Activated CD4-positive, alpha-beta T cell treated with anti-CD3 and anti-CD28 coated beads for 1 hour (primary cell): ENCODE data around the gene NCBP3.

Experiments used
- DNase-seq: peaks from one replicate; pipeline ENCODE4 v3.0.0-alpha.2; 2020

Gene NCBP3

GRCh38 chr17:3777366-3778120 lies 68.5 kb downstream of the NCBP3 start:
- no peak for DNase-seq

- DNase-seq, result no peak
These were observed 72.1 kb downstream of the NCBP3 start for GRCh38 chr17:3773966-3774365.

- DNase-seq, result no peak
These were observed 72.5 kb downstream of the NCBP3 start for GRCh38 chr17:3773511-3773910.

- DNase-seq, result no peak
These were observed 73.3 kb downstream of the NCBP3 start for GRCh38 chr17:3772764-3773163.

- no peak for DNase-seq
These were observed 74.9 kb downstream of the NCBP3 start for GRCh38 chr17:3771140-3771539.

GRCh38 chr17:3770466-3770865 lies 75.6 kb downstream of the NCBP3 start:
- no peak for DNase-seq

- no peak for DNase-seq
These were observed 77.3 kb downstream of the NCBP3 start for GRCh38 chr17:3768769-3769168.

- no peak for DNase-seq
These were observed 77.7 kb downstream of the NCBP3 start for GRCh38 chr17:3768341-3768740.

GRCh38 chr17:3766779-3767178 lies 79.3 kb downstream of the NCBP3 start:
- no peak for DNase-seq

GRCh38 chr17:3765981-3766380 lies 80.1 kb downstream of the NCBP3 start:
- DNase-seq, result no peak

- no peak for DNase-seq
These were observed 82.3 kb downstream of the NCBP3 start for GRCh38 chr17:3763777-3764170.

GRCh38 chr17:3762922-3763776 lies 82.9 kb downstream of the NCBP3 start:
- DNase-seq, result no peak

GRCh38 chr17:3761918-3762380 lies 84.1 kb downstream of the NCBP3 start:
- DNase-seq, result no peak

- DNase-seq, result no peak
These were observed 84.8 kb downstream of the NCBP3 start for GRCh38 chr17:3761036-3761917.

- no peak for DNase-seq
These were observed 86.3 kb downstream of the NCBP3 start for GRCh38 chr17:3759597-3760216.

GRCh38 chr17:3755335-3756030 lies 90.6 kb downstream of the NCBP3 start:
- no peak for DNase-seq

GRCh38 chr17:3754458-3755334 lies 91.3 kb downstream of the NCBP3 start:
- peak; percentile 73 for DNase-seq

GRCh38 chr17:3754066-3754457 lies 92.0 kb downstream of the NCBP3 start:
- DNase-seq, result no peak

- no peak for DNase-seq
These were observed 92.4 kb downstream of the NCBP3 start for GRCh38 chr17:3753624-3754023.
